Thoracic aorta (tissue), 2 donors: ENCODE results near the gene ARFGAP1. TPM values are rescaled to one million over a fixed set of nuclear protein-coding genes. Genes with fewer than 3 reads are reported as not detected.

ENCODE experiments used
- ATAC-seq: fragments of 150-250 bp; one replicate; pipeline ENCODE4 v1.8.0; 2017; ENCODE audit warnings: low read depth; ENCODE audit not compliant: insufficient number of reproducible peaks, low FRiP score
- DNase-seq: peaks from one replicate; pipeline ENCODE4 v3.0.0-alpha.2; 2020; ENCODE audit warnings: low spot score
- H3K27ac ChIP-seq, 2 donors: fragments of 200-600 bp; sonication (generic); 1 replicate in 1 of 2; 2 replicates in 1 of 2; pipeline ENCODE4 v1.5.1; 2016; ENCODE audit warnings: mild to moderate bottlenecking in 2 of 2, moderate library complexity in 2 of 2
- H3K27me3 ChIP-seq: fragments of 200-600 bp; sonication (generic); replicated peaks from 2 replicates; pipeline ENCODE4 v1.6.0; 2016; ENCODE audit warnings: mild to moderate bottlenecking; ENCODE audit not compliant: insufficient read depth
- H3K36me3 ChIP-seq: fragments of 200-600 bp; sonication (generic); one replicate; pipeline ENCODE4 v1.5.1; 2016
- H3K4me1 ChIP-seq, 2 donors: fragments of 200-600 bp; sonication (generic); 1 replicate in 1 of 2; 2 replicates in 1 of 2; pipeline versions ENCODE4 v1.5.1 to v1.6.0; 2016; ENCODE audit warnings: low read depth in 2 of 2, mild to moderate bottlenecking in 1 of 2; ENCODE audit not compliant: control insufficient read depth in 1 of 2
- H3K4me3 ChIP-seq: fragments of 200-600 bp; sonication (generic); 2 replicates; pipeline ENCODE4 v1.5.1; 2016; ENCODE audit warnings: mild to moderate bottlenecking
- H3K9me3 ChIP-seq: fragments of 200-600 bp; sonication (generic); 2 replicates; pipeline ENCODE4 v1.5.1; 2016
- total RNA-seq, 2 donors: library from RNA; depleted of rRNA; stranded (reverse); fragments of >200 nt; gene quantifications; one replicate each; pipeline versions ENCODE4 v1.1.0 to v1.2.3, GENCODE V29; 2016
- TF ChIP-seq, protein P1 (sequence below): fragments of 200-600 bp; sonication (generic); IDR thresholded peaks from one replicate; pipeline ENCODE4 v1.5.1; 2019; ENCODE audit warnings: antibody characterized with exemption

ARFGAP1 gene
- total RNA-seq, 2 donors from 2014 or later = 110 to 119 TPM

GRCh38 chr20:63293456-63293855, 20.8 kb downstream of the ARFGAP1 start:
- no peak overlapping the region for H3K27ac ChIP-seq
- H3K36me3 ChIP-seq = peaks cover 7% of the 10 kb centered on the region
- ATAC-seq (no peak), DNase-seq (no peak)
- no peaks in the 10 kb centered on the region for H3K9me3 ChIP-seq
- no peaks in the 10 kb centered on the region for H3K27me3 ChIP-seq
- no peaks in the 10 kb centered on the region for H3K4me1 ChIP-seq
- TF ChIP-seq, protein P1, sequence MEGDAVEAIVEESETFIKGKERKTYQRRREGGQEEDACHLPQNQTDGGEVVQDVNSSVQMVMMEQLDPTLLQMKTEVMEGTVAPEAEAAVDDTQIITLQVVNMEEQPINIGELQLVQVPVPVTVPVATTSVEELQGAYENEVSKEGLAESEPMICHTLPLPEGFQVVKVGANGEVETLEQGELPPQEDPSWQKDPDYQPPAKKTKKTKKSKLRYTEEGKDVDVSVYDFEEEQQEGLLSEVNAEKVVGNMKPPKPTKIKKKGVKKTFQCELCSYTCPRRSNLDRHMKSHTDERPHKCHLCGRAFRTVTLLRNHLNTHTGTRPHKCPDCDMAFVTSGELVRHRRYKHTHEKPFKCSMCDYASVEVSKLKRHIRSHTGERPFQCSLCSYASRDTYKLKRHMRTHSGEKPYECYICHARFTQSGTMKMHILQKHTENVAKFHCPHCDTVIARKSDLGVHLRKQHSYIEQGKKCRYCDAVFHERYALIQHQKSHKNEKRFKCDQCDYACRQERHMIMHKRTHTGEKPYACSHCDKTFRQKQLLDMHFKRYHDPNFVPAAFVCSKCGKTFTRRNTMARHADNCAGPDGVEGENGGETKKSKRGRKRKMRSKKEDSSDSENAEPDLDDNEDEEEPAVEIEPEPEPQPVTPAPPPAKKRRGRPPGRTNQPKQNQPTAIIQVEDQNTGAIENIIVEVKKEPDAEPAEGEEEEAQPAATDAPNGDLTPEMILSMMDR = no peak
- H3K4me3 ChIP-seq = no peak overlapping the region

- Histone ChIP-seq H3K4me3 (no peak overlapping the region), H3K27ac (no peak overlapping the region), H3K36me3 (peaks cover 2% of the 10 kb centered on the region), H3K9me3 (no peaks in the 10 kb centered on the region), H3K4me1 (no peaks in the 10 kb centered on the region), H3K27me3 (no peaks in the 10 kb centered on the region)
- ATAC-seq = no peak
- TF ChIP-seq, protein P1 = no peak
- DNase-seq = no peak
These were observed 21.4 kb downstream of the ARFGAP1 start for GRCh38 chr20:63293871-63294535.

GRCh38 chr20:63294536-63294900, 21.9 kb downstream of the ARFGAP1 start:
- H3K4me1 ChIP-seq = no peaks in the 10 kb centered on the region
- no peak for ATAC-seq
- no peak for DNase-seq
- H3K4me3 ChIP-seq = no peak overlapping the region
- TF ChIP-seq, protein P1 = no peak
- H3K9me3 ChIP-seq = no peaks in the 10 kb centered on the region
- no peak overlapping the region for H3K27ac ChIP-seq
- H3K27me3 ChIP-seq = no peaks in the 10 kb centered on the region
- H3K36me3 ChIP-seq = no peaks in the 10 kb centered on the region

DNA sequence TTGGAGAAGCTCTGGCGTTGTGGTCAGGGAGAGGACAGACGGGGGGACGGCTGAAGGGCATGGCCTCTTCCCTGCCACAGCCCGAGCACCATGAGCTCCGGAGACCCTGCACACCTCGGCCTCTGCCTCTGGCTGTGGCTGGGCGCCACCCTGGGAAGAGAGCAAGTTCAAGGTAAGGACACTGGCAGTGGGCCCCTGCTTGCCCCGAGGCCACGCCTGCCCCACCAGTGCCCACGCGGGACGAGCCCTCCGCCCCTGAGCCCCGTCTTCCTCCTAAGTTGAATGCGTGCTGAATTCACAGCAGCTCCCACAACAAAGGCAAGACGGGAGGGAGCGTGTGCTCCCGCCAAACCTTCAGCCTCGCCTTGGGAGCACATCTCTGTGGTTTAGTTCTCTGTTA, 22.4 kb downstream of the ARFGAP1 start:
- ATAC-seq (no peak), DNase-seq (no peak)

DNA sequence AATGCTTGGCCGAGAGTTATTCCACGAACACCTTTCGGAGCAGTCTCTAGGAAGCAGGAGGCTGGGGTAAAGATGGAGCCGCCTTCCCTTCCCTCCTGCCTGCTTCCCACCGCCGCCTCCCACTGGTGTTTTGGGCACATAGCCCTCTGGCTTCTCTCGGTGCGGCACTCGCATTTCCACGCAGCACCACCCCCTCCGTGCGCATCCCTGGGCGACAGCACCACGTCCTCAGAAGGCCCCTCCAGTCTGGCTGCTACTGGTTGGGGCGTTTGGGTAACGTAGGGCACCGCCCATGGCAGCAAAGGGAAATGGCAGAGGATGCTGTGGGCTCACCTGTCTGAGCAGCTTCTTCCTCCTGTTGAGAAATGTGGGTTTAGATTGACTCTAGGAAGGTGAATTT, 22.8 kb downstream of the ARFGAP1 start:
- DNase-seq (no peak), ATAC-seq (no peak)
- Histone ChIP-seq H3K4me1 (no peaks in the 10 kb centered on the region), H3K9me3 (no peaks in the 10 kb centered on the region), H3K36me3 (no peaks in the 10 kb centered on the region), H3K27ac (no peak overlapping the region), H3K4me3 (no peak overlapping the region), H3K27me3 (no peaks in the 10 kb centered on the region)
- TF ChIP-seq, protein P1 = no peak

More for the DNA sequence above, 22.4 kb downstream of the ARFGAP1 start:
- no peaks in the 10 kb centered on the region for H3K27me3 ChIP-seq
- no peak overlapping the region for H3K27ac ChIP-seq
- no peak overlapping the region for H3K4me3 ChIP-seq
- TF ChIP-seq, protein P1 = no peak
- H3K36me3 ChIP-seq = no peaks in the 10 kb centered on the region
- no peaks in the 10 kb centered on the region for H3K4me1 ChIP-seq
- no peaks in the 10 kb centered on the region for H3K9me3 ChIP-seq
